Body of pancreas (tissue), 4 donors: ENCODE results near the gene GFM1. TPM values are rescaled to one million over a fixed set of nuclear protein-coding genes. Genes with fewer than 3 reads are reported as not detected.

Experiments
- ATAC-seq: fragments of 150-250 bp; one replicate; pipeline ENCODE4 v1.9.1; 2016
- DNase-seq, 4 donors: peaks; one replicate each; pipeline ENCODE4 v3.0.0-alpha.2; 2019
- H3K27ac ChIP-seq, 4 donors: fragments of 200-600 bp; sonication (generic); 1 replicate in 3 of 4; 2 replicates in 1 of 4; pipeline versions ENCODE4 v1.5.1 to v1.6.1; 2016 to 2019; ENCODE audit warnings: mild to moderate bottlenecking in 1 of 4, mixed read lengths in 1 of 4, moderate library complexity in 1 of 4
- H3K27me3 ChIP-seq, 2 donors: fragments of 200-600 bp; sonication (generic); one replicate each; pipeline ENCODE4 v1.6.0; 2016; ENCODE audit warnings: mild to moderate bottlenecking in 1 of 2
- H3K36me3 ChIP-seq, 2 donors: fragments of 200-600 bp; sonication (generic); replicated peaks in 1 of 2; 2 replicates each; pipeline ENCODE4 v1.5.1; 2016; ENCODE audit warnings: low read depth in 2 of 2; ENCODE audit not compliant: insufficient read depth in 1 of 2
- H3K4me1 ChIP-seq: fragments of 200-600 bp; sonication (generic); one replicate; pipeline ENCODE4 v1.6.0; 2016
- H3K4me3 ChIP-seq, 2 donors: fragments of 200-600 bp; sonication (generic); 1 replicate in 1 of 2; 2 replicates in 1 of 2; pipeline ENCODE4 v1.5.1; 2016 to 2019
- H3K9me3 ChIP-seq, 3 donors: fragments of 200-600 bp; sonication (generic); 1 replicate in 2 of 3; 2 replicates in 1 of 3; pipeline ENCODE4 v1.5.1; 2016
- POLR2A ChIP-seq, 3 donors: fragments of 450-650 bp; IDR thresholded peaks; one replicate each; pipeline ENCODE4 v1.6.1; 2016; ENCODE audit warnings: antibody characterized with exemption in 3 of 3, mild to moderate bottlenecking in 2 of 3
- WGBS, 2 donors: methylation state at CpG; one replicate each; pipeline ENCODE4 v1.1.5; 2017; 5-methylcytosine and 5-hydroxymethylcytosine counted together
- intact Hi-C: fragments of 100-400 bp; cut with DNase I; formaldehyde crosslinking; loops from one replicate; pipeline ENCODE4 v1.15.1; 2023
- total RNA-seq, 2 donors: library from RNA; depleted of rRNA; stranded (reverse); fragments of >200 nt; gene quantifications; one replicate each; pipeline ENCODE4 v1.1.0, GENCODE V29; 2016
- TF ChIP-seq, protein P1 (sequence below), 7 experiments: fragments of 450-650 bp in 4 of 7; fragments of 200-600 bp in 3 of 7; sonication (generic) in 3 of 7; IDR thresholded peaks; one replicate each; pipeline ENCODE4 v1.5.1; 2016 to 2019; ENCODE audit warnings: antibody characterized with exemption in 7 of 7

GFM1 gene
- total RNA-seq, 2 donors from 2014 or later, result 25.4 to 53.7 TPM

DNA sequence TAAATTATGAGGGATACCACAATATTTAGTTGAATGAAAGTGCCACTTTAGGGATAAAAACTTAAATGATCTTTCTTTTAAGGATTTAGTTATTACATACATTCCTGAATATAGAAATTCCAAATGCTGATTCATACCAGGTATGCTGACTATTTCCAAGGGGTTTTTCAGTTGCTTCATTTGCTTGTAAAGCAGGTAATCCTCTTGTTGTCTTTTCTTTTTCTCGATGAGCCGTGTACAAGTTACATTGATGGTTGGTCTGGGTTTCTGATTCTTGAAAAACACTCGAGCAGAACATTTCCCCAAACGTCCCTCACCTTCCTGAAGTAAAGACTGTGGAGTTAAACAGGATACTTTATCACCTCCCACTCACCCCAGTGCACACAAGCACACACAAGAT, 66.3 kb downstream of the GFM1 start:
- Histone ChIP-seq H3K4me3 (no peak overlapping the region), H3K4me1 (no peaks in the 10 kb centered on the region), H3K27ac (no peak overlapping the region), H3K27me3 (no peaks in the 10 kb centered on the region), H3K36me3 (no peaks in the 10 kb centered on the region), H3K9me3 (no peaks in the 10 kb centered on the region)
- intact Hi-C loops, result no loop called here
- WGBS, 2 donors, result 79 to 81% methylated on average over 4 of the region's 4 CpGs
- TF ChIP-seq, protein P1, sequence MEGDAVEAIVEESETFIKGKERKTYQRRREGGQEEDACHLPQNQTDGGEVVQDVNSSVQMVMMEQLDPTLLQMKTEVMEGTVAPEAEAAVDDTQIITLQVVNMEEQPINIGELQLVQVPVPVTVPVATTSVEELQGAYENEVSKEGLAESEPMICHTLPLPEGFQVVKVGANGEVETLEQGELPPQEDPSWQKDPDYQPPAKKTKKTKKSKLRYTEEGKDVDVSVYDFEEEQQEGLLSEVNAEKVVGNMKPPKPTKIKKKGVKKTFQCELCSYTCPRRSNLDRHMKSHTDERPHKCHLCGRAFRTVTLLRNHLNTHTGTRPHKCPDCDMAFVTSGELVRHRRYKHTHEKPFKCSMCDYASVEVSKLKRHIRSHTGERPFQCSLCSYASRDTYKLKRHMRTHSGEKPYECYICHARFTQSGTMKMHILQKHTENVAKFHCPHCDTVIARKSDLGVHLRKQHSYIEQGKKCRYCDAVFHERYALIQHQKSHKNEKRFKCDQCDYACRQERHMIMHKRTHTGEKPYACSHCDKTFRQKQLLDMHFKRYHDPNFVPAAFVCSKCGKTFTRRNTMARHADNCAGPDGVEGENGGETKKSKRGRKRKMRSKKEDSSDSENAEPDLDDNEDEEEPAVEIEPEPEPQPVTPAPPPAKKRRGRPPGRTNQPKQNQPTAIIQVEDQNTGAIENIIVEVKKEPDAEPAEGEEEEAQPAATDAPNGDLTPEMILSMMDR (IDR thresholded peaks at IDR 0.05), result no peak
- no peak for TF ChIP-seq POLR2A (IDR thresholded peaks at IDR 0.05)
- DNase-seq (no peak), ATAC-seq (no peak)

DNA sequence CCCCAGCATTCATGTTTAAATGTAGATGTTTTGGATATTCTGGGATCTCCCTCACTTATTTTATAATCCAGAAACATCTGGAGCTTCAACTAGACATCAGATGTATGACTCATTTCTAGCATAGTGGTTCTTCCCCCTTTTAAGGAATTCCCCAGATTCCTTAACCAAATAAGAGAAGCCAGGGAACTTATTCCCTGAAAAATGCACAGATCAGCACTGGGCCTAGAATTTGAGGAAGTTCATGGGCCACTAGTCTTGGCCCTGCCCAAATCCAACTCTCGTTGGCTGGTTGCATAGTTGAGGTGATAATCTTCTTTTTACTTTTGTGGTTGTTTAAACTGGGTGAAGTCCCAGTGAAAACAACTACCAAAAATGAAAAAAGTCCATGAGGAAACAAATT, 67.6 kb downstream of the GFM1 start:
- Histone ChIP-seq H3K27me3 (no peaks in the 10 kb centered on the region), H3K36me3 (no peaks in the 10 kb centered on the region), H3K4me1 (no peaks in the 10 kb centered on the region), H3K27ac (no peak overlapping the region), H3K4me3 (no peak overlapping the region), H3K9me3 (no peaks in the 10 kb centered on the region)
- WGBS, 2 donors, result 76 to 87% methylated on average over 1 of the region's 1 CpG
- TF ChIP-seq POLR2A (IDR thresholded peaks at IDR 0.05), result no peak
- TF ChIP-seq, protein P1 (IDR thresholded peaks at IDR 0.05), result no peak
- intact Hi-C loops, result no loop called here
- ATAC-seq (peak; percentile 56), DNase-seq (no peak)

DNA sequence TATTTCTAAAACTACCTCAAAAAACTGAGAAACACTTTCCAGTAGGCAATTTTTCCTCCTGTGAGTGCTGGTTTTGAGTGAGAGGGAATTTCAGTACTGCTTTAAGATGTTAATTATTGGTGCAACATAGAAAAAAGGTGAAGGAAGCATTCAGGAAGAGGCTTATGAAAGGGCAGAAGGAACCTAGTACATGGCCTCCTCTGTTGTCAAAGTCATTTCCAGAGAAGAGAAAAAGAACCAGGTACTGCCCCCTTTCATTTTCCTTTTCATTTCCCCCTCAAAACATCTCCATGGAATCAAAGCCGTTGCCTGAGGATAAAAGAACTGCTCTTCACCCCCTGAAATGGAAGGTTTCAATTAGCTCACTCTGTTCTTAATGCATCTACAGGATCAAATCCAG, 68.1 kb downstream of the GFM1 start:
- no peaks in the 10 kb centered on the region for H3K4me1 ChIP-seq
- H3K36me3 ChIP-seq, result no peaks in the 10 kb centered on the region
- H3K27me3 ChIP-seq, result no peaks in the 10 kb centered on the region
- H3K9me3 ChIP-seq, result no peaks in the 10 kb centered on the region
- ATAC-seq (no peak), DNase-seq (no peak)
- WGBS, 2 donors, result 84 to 92% methylated on average over 1 of the region's 1 CpG
- no peak overlapping the region for H3K27ac ChIP-seq
- H3K4me3 ChIP-seq, result no peak overlapping the region
- TF ChIP-seq, protein P1 (IDR thresholded peaks at IDR 0.05), result no peak
- no peak for TF ChIP-seq POLR2A (IDR thresholded peaks at IDR 0.05)
- intact Hi-C loops, result no loop called here

DNA sequence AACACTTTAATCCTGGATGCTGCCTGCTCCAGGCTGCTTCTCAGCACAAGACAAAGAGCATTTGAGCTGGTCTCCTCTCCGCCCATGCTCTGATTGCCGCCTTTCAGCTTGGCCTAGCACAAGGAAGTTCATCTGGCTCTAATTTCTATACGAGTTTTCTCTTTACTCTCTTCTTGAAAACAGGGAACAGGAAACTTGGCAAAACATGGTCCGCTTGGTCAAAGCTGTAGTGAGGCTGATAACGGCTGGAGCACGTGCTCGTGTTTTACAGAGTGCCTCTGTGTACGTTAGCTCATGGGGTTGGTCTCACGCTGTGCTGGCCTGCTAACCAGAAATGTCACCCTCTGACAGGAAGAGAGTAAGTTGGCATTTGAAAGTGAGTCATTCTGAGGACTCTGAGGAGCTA, 68.8 kb downstream of the GFM1 start:
- intact Hi-C loops, result no loop called here
- no peaks in the 10 kb centered on the region for H3K27me3 ChIP-seq
- ATAC-seq (no peak), DNase-seq (peak in 1 of 4 donors; percentile 44)
- no peaks in the 10 kb centered on the region for H3K4me1 ChIP-seq
- no peak for TF ChIP-seq POLR2A (IDR thresholded peaks at IDR 0.05)
- TF ChIP-seq, protein P1 (IDR thresholded peaks at IDR 0.05), result no peak
- no peaks in the 10 kb centered on the region for H3K9me3 ChIP-seq
- H3K36me3 ChIP-seq, result no peaks in the 10 kb centered on the region
- 79 to 92% methylated on average over 9 of the region's 9 CpGs for WGBS, 2 donors
- no peak overlapping the region for H3K4me3 ChIP-seq
- no peak overlapping the region for H3K27ac ChIP-seq

DNA sequence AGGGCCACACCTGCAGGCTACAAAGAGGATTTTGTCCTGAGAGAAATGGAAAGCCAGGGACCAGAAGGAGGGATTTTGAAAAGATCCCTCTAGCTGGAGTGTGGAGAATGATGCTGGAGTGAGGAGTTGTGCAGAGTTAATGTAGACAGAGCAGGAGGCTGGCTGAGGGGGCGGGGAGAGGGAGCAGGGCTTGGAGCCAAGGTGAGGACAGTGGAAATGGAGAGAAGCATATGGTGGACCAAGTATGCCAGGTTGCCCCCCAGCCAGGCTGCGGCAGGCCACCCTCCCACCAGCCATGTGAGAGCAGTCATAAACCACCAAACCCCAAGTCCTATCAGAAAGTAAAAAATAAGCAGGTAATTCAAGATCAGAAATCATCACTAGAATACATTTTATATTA, 73.2 kb downstream of the GFM1 start:
- TF ChIP-seq POLR2A (IDR thresholded peaks at IDR 0.05), result no peak
- TF ChIP-seq, protein P1 (IDR thresholded peaks at IDR 0.05), result no peak
- no peaks in the 10 kb centered on the region for H3K4me1 ChIP-seq
- WGBS, 2 donors, result 84 to 92% methylated on average over 2 of the region's 2 CpGs
- DNase-seq, result no peak
- intact Hi-C loops, result no loop called here
- no peak overlapping the region for H3K4me3 ChIP-seq
- no peaks in the 10 kb centered on the region for H3K27me3 ChIP-seq
- no peaks in the 10 kb centered on the region for H3K9me3 ChIP-seq
- H3K36me3 ChIP-seq, result no peaks in the 10 kb centered on the region
- no peak for ATAC-seq
- no peak overlapping the region for H3K27ac ChIP-seq
